Inflammatory macrophage treated with lipopolysaccharide for 1 hour (primary cell): Measurements from ENCODE around the gene GFOD1.
A peak's percentile ranks its signal among the peaks of the same experiment; 100 is the strongest.

Source experiments
- DNase-seq, 2 donors: peaks; one replicate each; pipeline ENCODE4 v3.0.0-alpha.2; 2020 to 2022

The GFOD1 gene

GRCh38 chr6:13372076-13372475 lies 115.3 kb downstream of the GFOD1 start:
- no peak for DNase-seq

- no peak for DNase-seq
Observed at GRCh38 chr6:13371421-13372072, 115.9 kb downstream of the GFOD1 start.

- no peak for DNase-seq
Observed at GRCh38 chr6:13370623-13371022, 116.8 kb downstream of the GFOD1 start.

GRCh38 chr6:13369591-13369990 lies 117.8 kb downstream of the GFOD1 start:
- DNase-seq = no peak

DNA sequence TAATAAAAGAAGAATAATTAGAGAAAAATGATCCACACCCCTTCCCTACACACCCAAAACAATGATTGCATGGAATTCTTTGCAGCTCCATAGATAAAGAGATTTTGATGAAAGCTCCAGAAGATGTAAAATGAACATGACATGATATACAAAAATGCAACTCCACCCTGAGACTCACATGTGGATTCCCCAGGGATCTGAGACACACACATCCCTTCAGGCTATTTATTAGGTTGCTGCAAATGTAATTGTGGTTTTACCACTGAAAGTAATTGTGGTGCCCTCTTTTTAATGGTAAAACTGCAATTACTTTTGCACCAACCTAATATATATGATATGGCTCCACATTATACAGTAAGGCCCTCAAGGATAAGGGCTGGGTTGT lies 118.7 kb downstream of the GFOD1 start:
- no peak for DNase-seq

- no peak for DNase-seq
Observed at GRCh38 chr6:13368079-13368730, 119.2 kb downstream of the GFOD1 start.

DNA sequence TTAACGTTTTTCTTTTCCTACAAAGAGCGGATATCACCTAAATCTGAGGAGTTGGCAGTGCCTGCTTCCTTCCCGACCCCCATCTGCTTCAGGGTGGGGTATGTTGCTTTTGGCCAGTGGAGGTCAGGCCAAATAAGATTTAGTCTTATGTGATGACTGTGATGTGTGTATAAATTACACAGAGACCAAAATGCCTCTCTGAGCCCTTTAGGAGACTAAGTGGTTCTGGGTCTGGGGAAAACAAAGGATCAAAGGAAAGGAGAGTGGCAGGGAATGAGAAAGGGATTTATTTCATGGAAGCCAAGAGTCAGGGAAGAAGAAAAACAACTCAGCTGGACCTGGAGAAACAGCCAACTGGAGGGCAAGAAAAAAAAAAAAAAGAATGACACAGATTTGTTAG lies 120.0 kb downstream of the GFOD1 start:
- DNase-seq = no peak

DNA sequence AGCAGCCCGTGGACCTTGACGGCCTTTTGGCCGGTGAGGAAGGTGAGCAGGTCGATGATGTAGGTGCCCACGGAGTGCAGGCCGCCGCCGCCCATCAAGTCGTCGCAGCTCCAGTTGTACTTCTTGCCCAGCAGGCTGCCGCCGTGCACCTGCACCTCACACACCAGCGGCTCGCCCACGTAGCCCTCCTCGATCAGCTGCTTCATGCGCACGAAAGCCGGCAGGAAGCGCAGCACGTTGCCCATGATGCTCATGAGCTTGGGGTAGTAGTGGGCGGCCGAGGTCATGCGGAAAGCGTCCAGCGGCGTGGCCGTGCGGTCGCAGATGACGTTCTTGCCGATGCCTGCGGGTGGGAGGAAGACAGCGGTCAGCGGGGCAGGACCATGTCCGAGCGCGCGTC lies 122.1 kb downstream of the GFOD1 start:
- no peak for DNase-seq

DNA sequence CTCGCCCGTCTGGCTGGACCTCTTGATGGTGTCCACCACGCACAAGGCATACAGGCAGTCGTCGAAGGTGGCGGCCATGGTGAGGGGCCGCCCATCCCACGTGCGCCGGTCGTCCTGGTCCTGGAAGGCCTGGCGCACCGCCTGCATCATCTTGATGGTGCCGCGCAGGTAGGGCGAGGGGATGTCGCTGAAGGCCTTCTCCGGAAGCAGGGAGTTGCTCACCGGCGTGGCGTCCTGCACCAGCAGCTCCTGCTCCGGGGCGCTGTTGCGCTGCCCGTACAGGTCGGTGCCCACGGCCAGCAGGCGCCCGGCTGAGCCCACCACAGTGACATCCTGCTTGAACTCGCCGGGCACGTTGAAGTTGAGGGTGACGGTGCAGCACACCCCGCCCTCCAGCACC lies 122.6 kb downstream of the GFOD1 start:
- DNase-seq = no peak

DNA sequence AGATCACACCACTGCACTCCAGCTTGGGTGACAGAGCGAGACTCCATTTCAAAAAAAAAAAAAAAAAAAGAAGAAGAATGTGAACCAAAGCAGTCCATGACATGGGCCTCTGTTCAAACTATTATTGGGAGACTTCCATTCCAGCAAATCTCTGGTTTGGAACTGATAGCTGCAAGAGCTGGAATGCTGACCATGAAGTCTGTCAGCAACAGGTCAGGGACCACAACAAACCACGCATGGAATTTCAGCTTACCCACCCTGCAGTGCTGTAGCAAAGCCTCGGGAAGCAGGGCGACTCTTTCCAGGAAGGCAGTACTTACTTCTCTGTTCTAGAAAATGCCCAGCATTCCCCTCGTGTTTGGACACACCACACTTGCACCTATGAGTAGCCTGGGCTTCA lies 125.0 kb downstream of the GFOD1 start:
- DNase-seq = no peak

GRCh38 chr6:13360671-13361540 lies 126.5 kb downstream of the GFOD1 start:
- peak; percentile 36 to 55 for DNase-seq

- DNase-seq = no peak
Observed at GRCh38 chr6:13359287-13359686, 128.1 kb downstream of the GFOD1 start.

DNA sequence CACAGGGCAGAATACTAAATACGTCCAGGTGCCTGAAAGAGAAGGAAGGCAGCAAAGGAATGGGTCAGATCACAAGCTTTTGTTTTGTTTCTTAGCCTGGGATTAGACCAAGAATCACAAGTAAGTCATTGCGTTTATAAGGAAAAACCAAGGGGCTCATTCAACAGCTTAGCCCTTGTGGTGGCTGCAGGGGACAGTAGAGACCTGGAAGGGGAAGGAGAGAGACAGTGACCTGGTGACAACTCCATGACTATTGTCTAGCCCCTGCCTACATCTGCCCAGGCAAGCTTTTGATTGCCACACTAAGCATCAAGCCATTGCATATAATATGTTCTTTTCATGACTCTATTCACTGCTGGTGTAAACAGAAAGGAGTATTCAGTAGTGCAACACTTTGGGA lies 128.9 kb downstream of the GFOD1 start:
- DNase-seq = no peak

GRCh38 chr6:13357551-13358075 lies 129.8 kb downstream of the GFOD1 start:
- no peak for DNase-seq

DNA sequence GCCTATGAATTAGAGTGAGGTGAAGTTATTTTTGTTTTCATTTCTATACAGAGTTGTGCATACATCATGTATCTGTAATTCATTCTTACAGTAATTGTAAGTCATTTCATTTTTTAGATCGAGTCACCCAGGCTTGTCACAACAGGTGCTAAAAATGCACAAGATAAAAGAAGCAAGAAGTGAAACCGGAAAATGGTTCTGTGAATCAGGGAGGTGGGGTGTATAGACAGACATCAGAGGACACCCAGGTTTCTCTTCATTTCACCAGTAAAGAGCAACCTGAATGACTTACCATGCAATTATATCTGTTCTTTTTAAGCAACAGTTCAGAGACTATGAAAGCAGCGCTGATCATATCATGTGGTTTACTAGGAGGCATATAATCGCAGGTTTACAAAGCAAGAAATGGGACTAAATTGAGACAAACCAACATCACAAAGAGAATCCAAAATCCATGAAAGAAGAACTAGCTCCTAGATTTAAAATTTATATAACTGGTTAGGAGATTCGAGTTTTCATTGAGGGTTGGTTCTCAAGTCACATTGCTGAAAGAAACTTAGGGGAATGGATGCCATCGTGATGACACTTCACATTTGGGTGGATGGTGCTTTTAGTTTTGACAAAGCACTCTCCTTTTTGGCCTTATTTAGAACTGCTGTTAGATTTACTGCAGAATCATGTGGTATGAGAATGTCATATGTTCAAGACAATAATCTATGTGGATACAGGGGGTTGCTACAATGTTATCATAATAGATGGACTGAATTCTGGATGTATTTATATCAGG lies 131.2 kb downstream of the GFOD1 start:
- no peak for DNase-seq

DNA sequence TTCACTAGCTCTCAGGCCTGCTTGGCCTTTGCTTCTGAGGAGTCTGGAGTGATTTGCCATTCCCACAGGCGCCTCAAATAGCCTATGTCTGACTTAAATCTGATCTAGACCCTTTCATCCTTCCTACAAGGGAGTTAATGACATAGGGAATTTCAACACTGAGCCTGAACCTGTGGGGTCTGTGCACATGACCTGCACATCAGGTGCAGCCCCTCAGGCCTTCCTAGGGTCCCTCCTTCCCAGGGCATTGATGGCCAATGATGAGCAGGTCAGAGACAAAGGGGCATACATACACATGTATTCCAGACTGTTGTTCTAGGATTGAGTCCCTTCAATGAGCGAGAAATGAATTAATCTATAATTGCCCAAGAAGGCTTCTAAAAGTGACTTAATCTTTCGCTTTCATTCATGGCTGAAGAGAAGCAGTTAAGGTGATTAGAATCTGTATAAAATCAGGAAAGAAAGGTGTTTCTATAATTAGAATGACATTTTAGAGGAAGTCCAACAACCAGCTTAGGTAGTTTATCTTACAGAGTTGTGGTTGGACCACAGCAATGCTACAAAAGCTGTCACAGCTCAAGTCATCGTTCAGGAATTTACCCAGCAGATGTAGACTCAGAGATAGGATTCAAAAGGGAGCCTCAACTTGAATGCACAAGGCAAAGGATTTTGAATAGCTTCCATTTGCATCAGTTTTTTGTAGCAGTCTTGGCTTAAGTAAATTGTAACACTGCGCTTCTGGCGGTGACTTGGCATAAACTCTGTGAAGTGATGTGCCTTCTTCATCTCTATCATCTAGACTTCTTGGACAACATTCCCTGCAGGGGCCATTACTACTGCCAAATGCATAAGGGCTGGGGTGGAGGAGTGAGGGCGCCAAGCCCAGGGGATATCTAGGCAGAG lies 132.1 kb downstream of the GFOD1 start:
- DNase-seq = no peak

GRCh38 chr6:13354331-13355042 lies 132.9 kb downstream of the GFOD1 start:
- DNase-seq = peak; percentile 63 to 65

- no peak for DNase-seq
Observed at GRCh38 chr6:13352165-13352564, 135.2 kb downstream of the GFOD1 start.

DNA sequence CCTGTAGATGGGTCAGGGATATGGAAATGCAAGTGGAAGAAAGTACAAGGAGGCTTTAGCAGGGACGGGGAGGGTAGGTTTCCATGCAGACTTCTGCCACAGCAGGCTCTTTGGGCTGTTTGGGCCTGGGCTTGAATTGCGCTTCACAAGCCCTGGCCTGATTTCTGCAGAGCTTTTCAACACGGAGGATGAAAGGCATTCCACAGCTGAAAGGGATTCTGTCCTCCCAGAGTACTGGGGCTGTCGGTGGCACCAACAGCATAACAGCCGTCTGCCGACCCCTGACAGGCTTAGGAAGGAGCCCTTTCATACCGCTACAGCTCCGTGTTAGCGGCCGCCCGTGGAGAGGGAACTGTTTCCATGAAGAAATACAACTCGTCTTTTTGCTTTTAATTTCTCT lies 136.1 kb downstream of the GFOD1 start:
- no peak for DNase-seq

DNA sequence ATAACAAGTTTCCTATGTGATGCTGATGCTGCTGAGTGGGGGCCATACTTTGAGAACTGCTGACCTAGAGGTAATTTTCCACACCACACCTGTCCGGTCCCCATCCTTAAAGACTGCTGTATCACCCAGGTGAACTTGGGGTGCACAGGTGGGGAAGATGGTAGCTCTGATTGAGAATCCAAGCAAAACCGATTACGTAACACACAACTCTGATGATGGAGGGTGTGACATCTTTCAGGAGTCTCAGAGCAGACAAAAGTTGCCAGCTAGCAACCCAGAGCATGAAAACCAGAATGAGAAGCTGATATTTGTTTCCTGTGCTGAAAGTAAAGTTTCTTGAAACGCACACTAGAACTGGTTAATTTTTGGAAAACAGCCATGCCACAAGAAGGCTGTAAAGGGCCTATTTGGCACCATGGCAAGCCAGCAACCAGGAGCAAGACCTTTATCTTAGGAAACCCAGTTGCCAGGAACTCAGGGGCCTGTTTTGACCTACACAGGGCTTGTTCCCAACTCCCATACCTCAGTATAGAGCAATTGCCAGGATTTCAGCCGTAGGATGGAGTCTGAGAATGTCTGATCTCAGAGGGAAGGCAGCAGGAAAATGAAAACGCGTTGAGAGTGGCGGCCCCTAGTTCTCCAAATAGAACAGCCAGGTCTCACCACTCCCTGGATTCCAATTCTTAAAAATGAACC lies 137.4 kb downstream of the GFOD1 start:
- DNase-seq = no peak
